ENCODE results near the gene PDE8A. TPM values are rescaled to one million over a fixed set of nuclear protein-coding genes. Genes with fewer than 3 reads are reported as not detected.

PDE8A gene
- total RNA-seq, 4 donors from 2014 or later, result 49.4 to 108 (median 64.3) TPM

GRCh38 chr15:85024509-85025336 lies 43.1 kb downstream of the PDE8A start:
- no peaks in the 10 kb centered on the region for H3K27me3 ChIP-seq
- H3K36me3 ChIP-seq, result no peaks in the 10 kb centered on the region
- WGBS, 2 donors, result 28 to 37% methylated on average over 4 of the region's 4 CpGs
- DNase-seq (ENCODE audit: low spot score in 2 of 2), result no peak
- H3K4me1 ChIP-seq, result peaks cover 0 to 64% (median 49%) of the 10 kb centered on the region in 4 donors
- no peaks in the 10 kb centered on the region for H3K9me3 ChIP-seq
- peak overlapping the region in 2 of 4 donors; percentile 71 to 82 for H3K27ac ChIP-seq
- no peak for TF ChIP-seq POLR2A (IDR thresholded peaks at IDR 0.05)
- no peak for TF ChIP-seq EP300 (IDR thresholded peaks at IDR 0.05)
- TF ChIP-seq, protein P1, sequence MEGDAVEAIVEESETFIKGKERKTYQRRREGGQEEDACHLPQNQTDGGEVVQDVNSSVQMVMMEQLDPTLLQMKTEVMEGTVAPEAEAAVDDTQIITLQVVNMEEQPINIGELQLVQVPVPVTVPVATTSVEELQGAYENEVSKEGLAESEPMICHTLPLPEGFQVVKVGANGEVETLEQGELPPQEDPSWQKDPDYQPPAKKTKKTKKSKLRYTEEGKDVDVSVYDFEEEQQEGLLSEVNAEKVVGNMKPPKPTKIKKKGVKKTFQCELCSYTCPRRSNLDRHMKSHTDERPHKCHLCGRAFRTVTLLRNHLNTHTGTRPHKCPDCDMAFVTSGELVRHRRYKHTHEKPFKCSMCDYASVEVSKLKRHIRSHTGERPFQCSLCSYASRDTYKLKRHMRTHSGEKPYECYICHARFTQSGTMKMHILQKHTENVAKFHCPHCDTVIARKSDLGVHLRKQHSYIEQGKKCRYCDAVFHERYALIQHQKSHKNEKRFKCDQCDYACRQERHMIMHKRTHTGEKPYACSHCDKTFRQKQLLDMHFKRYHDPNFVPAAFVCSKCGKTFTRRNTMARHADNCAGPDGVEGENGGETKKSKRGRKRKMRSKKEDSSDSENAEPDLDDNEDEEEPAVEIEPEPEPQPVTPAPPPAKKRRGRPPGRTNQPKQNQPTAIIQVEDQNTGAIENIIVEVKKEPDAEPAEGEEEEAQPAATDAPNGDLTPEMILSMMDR (IDR thresholded peaks at IDR 0.05), result no peak
- no peak overlapping the region for H3K4me3 ChIP-seq

GRCh38 chr15:85025516-85026251 lies 44.0 kb downstream of the PDE8A start:
- Histone ChIP-seq H3K36me3 (no peaks in the 10 kb centered on the region), H3K4me3 (no peak overlapping the region), H3K4me1 (peaks cover 0 to 74% (median 54%) of the 10 kb centered on the region in 4 donors), H3K27ac (peak overlapping the region in 3 of 4 donors; percentile 55 to 82 (median 71)), H3K9me3 (no peaks in the 10 kb centered on the region), H3K27me3 (no peaks in the 10 kb centered on the region)
- 68 to 76% methylated on average over 4 of the region's 4 CpGs for WGBS, 2 donors
- no peak for TF ChIP-seq EP300 (IDR thresholded peaks at IDR 0.05)
- DNase-seq (ENCODE audit: low spot score in 2 of 2), result no peak

- H3K9me3 ChIP-seq, result no peaks in the 10 kb centered on the region
- whole genome bisulfite sequencing, 2 donors, result 25 to 31% methylated on average over 2 of the region's 2 CpGs
- no peak overlapping the region for H3K4me3 ChIP-seq
- TF ChIP-seq EP300 (IDR thresholded peaks at IDR 0.05) (no peak), POLR2A (IDR thresholded peaks at IDR 0.05) (no peak)
- TF ChIP-seq, protein P1 (IDR thresholded peaks at IDR 0.05), result no peak
- no peaks in the 10 kb centered on the region for H3K36me3 ChIP-seq
- no peaks in the 10 kb centered on the region for H3K27me3 ChIP-seq
- peak overlapping the region in 3 of 4 donors; percentile 55 to 82 (median 71) for H3K27ac ChIP-seq
- no peak for DNase-seq (ENCODE audit: low spot score in 2 of 2)
- H3K4me1 ChIP-seq, result peaks cover 0 to 81% (median 59%) of the 10 kb centered on the region in 4 donors
Observed at GRCh38 chr15:85026304-85027032, 44.8 kb downstream of the PDE8A start.

GRCh38 chr15:85027033-85027380 lies 45.4 kb downstream of the PDE8A start:
- H3K9me3 ChIP-seq, result no peaks in the 10 kb centered on the region
- no peaks in the 10 kb centered on the region for H3K27me3 ChIP-seq
- no peak overlapping the region for H3K4me3 ChIP-seq
- DNase-seq (ENCODE audit: low spot score in 2 of 2), result no peak
- H3K27ac ChIP-seq, result peak overlapping the region in 3 of 4 donors; percentile 55 to 82 (median 71)
- H3K4me1 ChIP-seq, result peaks cover 0 to 81% (median 58%) of the 10 kb centered on the region in 4 donors
- no peaks in the 10 kb centered on the region for H3K36me3 ChIP-seq
- TF ChIP-seq EP300 (IDR thresholded peaks at IDR 0.05) (no peak), POLR2A (IDR thresholded peaks at IDR 0.05) (no peak)
- TF ChIP-seq, protein P1 (IDR thresholded peaks at IDR 0.05), result no peak

GRCh38 chr15:85027421-85027820 lies 45.8 kb downstream of the PDE8A start:
- Histone ChIP-seq H3K4me3 (no peak overlapping the region), H3K4me1 (peaks cover 0 to 83% (median 59%) of the 10 kb centered on the region in 4 donors), H3K36me3 (no peaks in the 10 kb centered on the region), H3K9me3 (no peaks in the 10 kb centered on the region), H3K27me3 (no peaks in the 10 kb centered on the region), H3K27ac (peak overlapping the region in 3 of 4 donors; percentile 55 to 82 (median 71))
- DNase-seq (ENCODE audit: low spot score in 2 of 2), result no peak
- TF ChIP-seq EP300 (IDR thresholded peaks at IDR 0.05), result no peak
- TF ChIP-seq POLR2A (IDR thresholded peaks at IDR 0.05), result no peak
- WGBS, 2 donors, result 78 to 83% methylated on average over 4 of the region's 4 CpGs

All from tibial nerve (tissue), 4 donors.